GM23338 (cell line): ENCODE results near the gene MFAP3. TPM values are rescaled to one million over a fixed set of nuclear protein-coding genes. Genes with fewer than 3 reads are reported as not detected.

Experiments used
- ATAC-seq: fragments of 200-7000 bp; cut with Tn5 transposase; 3 replicates; pipeline ENCODE4 v1.9.1; 2020
- DNase-seq: peaks from one replicate; pipeline ENCODE4 v3.0.0-alpha.2; 2015; ENCODE audit warnings: low spot score
- H2AFZ ChIP-seq: fragments of 200-600 bp; sonication (generic); 2 replicates; pipeline ENCODE4 v1.8.0; 2016; ENCODE audit warnings: antibody characterized with exemption, mild to moderate bottlenecking, moderate library complexity
- H3F3A ChIP-seq: fragments of 200-600 bp; sonication (generic); replicated peaks from 2 replicates; pipeline ENCODE4 v1.8.0; 2017; ENCODE audit warnings: antibody characterized with exemption, mixed run types, low read depth
- H3K27ac ChIP-seq: fragments of 200-600 bp; sonication (generic); 2 replicates; pipeline ENCODE4 v1.6.1; 2016; ENCODE audit warnings: low read depth
- H3K27me3 ChIP-seq: fragments of 200-600 bp; sonication (generic); 2 replicates; pipeline ENCODE4 v1.8.0; 2016; ENCODE audit warnings: mild to moderate bottlenecking, mixed run types, moderate library complexity; ENCODE audit not compliant: insufficient read depth
- H3K36me3 ChIP-seq: fragments of 200-600 bp; sonication (generic); 2 replicates; pipeline ENCODE4 v1.8.0; 2016; ENCODE audit warnings: mild to moderate bottlenecking; ENCODE audit not compliant: insufficient read depth
- H3K4me1 ChIP-seq: fragments of 200-600 bp; sonication (generic); 2 replicates; pipeline ENCODE4 v1.8.0; 2016; ENCODE audit warnings: mild to moderate bottlenecking, moderate library complexity; ENCODE audit not compliant: insufficient read depth
- H3K4me2 ChIP-seq: fragments of 200-600 bp; sonication (generic); 2 replicates; pipeline ENCODE4 v1.7.1; 2017; ENCODE audit warnings: mixed run types
- H3K4me3 ChIP-seq: fragments of 200-600 bp; sonication (generic); 2 replicates; pipeline ENCODE4 v1.6.1; 2016; ENCODE audit warnings: mixed run types
- H3K79me2 ChIP-seq: fragments of 200-600 bp; sonication (generic); replicated peaks from 2 replicates; pipeline ENCODE4 v1.8.0; 2017; ENCODE audit warnings: mild to moderate bottlenecking; ENCODE audit not compliant: insufficient read depth
- H3K9me2 ChIP-seq: fragments of 200-600 bp; sonication (generic); 2 replicates; pipeline ENCODE4 v1.8.0; 2017; ENCODE audit not compliant: insufficient read depth
- H4K20me1 ChIP-seq: fragments of 200-600 bp; sonication (generic); replicated peaks from 2 replicates; pipeline ENCODE4 v1.8.0; 2017; ENCODE audit warnings: mild to moderate bottlenecking; ENCODE audit not compliant: insufficient read depth
- H3K27ac Mint-ChIP-seq: 2 replicates; pipeline ENCODE4 v1.8.0; 2020; ENCODE audit warnings: inconsistent platforms, mild to moderate bottlenecking, moderate library complexity, mixed read lengths
- H3K27me3 Mint-ChIP-seq: 3 replicates; pipeline ENCODE4 v1.8.0; 2022; ENCODE audit warnings: low read depth, mild to moderate bottlenecking, moderate library complexity, mixed read lengths, inconsistent platforms; ENCODE audit not compliant: insufficient read depth, poor library complexity
- H3K36me3 Mint-ChIP-seq: 3 replicates; pipeline ENCODE4 v1.8.0; 2021; ENCODE audit warnings: low read depth, mild to moderate bottlenecking, inconsistent platforms, moderate library complexity, mixed read lengths
- H3K4me1 Mint-ChIP-seq: 3 replicates; pipeline ENCODE4 v1.8.0; 2020; ENCODE audit warnings: mild to moderate bottlenecking, inconsistent platforms, mixed read lengths
- H3K4me3 Mint-ChIP-seq: 3 replicates; pipeline ENCODE4 v1.8.0; 2021; ENCODE audit warnings: moderate library complexity, mild to moderate bottlenecking, inconsistent platforms, mixed read lengths
- H3K9me3 Mint-ChIP-seq: 3 replicates; pipeline ENCODE4 v1.8.0; 2020; ENCODE audit warnings: moderate library complexity, mild to moderate bottlenecking, inconsistent platforms, mixed read lengths
- ETS1 ChIP-seq: IDR thresholded peaks from 2 replicates; pipeline ENCODE4 v1.6.1; 2016; ENCODE audit warnings: antibody characterized with exemption
- EZH2 ChIP-seq: fragments of 200-600 bp; sonication (generic); IDR thresholded peaks from one replicate; pipeline ENCODE4 v1.8.0; 2017; ENCODE audit warnings: antibody characterized with exemption, mild to moderate bottlenecking, low read depth; ENCODE audit not compliant: unreplicated experiment
- EZH2phosphoT487 ChIP-seq: fragments of 200-600 bp; sonication (generic); IDR thresholded peaks from one replicate; pipeline ENCODE4 v1.8.1; 2018; ENCODE audit warnings: antibody characterized with exemption; ENCODE audit not compliant: unreplicated experiment
- JUNB ChIP-seq: IDR thresholded peaks from one replicate; pipeline ENCODE4 v1.6.1; 2016; ENCODE audit warnings: antibody characterized with exemption; ENCODE audit not compliant: unreplicated experiment
- REST ChIP-seq: IDR thresholded peaks from one replicate; pipeline ENCODE4 v1.6.1; 2018; ENCODE audit warnings: antibody characterized with exemption; ENCODE audit not compliant: unreplicated experiment
- STAT1 ChIP-seq: IDR thresholded peaks from one replicate; pipeline ENCODE4 v1.6.1; 2016; ENCODE audit warnings: antibody characterized with exemption; ENCODE audit not compliant: unreplicated experiment
- ZNF331 ChIP-seq: fragments of 250-450 bp; sonication (Bioruptor Pico); IDR thresholded peaks from 2 replicates; pipeline ENCODE4 v1.5.0; 2020; ENCODE audit warnings: low read depth, mild to moderate bottlenecking, moderate library complexity
- polyA plus RNA-seq: library from polyadenylated mRNA; unstranded; fragments of >200 nt; fragmentation: Nextera tagmentation; extraction: Ambion mirVana; gene quantifications from 2 replicates; pipeline ENCODE4 v1.2.1, GENCODE V29; 2016
- total RNA-seq: library from RNA; depleted of rRNA; stranded (reverse); fragments of >200 nt; shearing (Covaris generic); gene quantifications from 2 replicates; pipeline ENCODE4 v1.2.3, GENCODE V29; 2014
- TF ChIP-seq, protein P1 (sequence below), 2 experiments: fragments of 200-600 bp in 1 of 2; sonication (generic) in 1 of 2; conservative IDR thresholded peaks; 2 replicates each; pipeline versions ENCODE4 v1.5.1 to v1.6.1; 2016 to 2017; ENCODE audit warnings: antibody characterized with exemption in 2 of 2, low read depth in 2 of 2, mild to moderate bottlenecking in 2 of 2, moderate library complexity in 1 of 2
- TF ChIP-seq, protein P2 (sequence below): fragments of 250-450 bp; sonication (Bioruptor Pico); IDR thresholded peaks from 2 replicates; pipeline ENCODE4 v1.5.0; 2020; ENCODE audit warnings: mild to moderate bottlenecking, moderate library complexity

The MFAP3 gene
- total and polyA plus RNA-seq, 2 experiments from 2014 or later, result 2.9 to 47.5 TPM

- TF ChIP-seq REST (no peak), EZH2phosphoT487 (no peak), STAT1 (no peak), ZNF331 (CRISPR knock-in tag) (no peak)
- TF ChIP-seq, protein P1, sequence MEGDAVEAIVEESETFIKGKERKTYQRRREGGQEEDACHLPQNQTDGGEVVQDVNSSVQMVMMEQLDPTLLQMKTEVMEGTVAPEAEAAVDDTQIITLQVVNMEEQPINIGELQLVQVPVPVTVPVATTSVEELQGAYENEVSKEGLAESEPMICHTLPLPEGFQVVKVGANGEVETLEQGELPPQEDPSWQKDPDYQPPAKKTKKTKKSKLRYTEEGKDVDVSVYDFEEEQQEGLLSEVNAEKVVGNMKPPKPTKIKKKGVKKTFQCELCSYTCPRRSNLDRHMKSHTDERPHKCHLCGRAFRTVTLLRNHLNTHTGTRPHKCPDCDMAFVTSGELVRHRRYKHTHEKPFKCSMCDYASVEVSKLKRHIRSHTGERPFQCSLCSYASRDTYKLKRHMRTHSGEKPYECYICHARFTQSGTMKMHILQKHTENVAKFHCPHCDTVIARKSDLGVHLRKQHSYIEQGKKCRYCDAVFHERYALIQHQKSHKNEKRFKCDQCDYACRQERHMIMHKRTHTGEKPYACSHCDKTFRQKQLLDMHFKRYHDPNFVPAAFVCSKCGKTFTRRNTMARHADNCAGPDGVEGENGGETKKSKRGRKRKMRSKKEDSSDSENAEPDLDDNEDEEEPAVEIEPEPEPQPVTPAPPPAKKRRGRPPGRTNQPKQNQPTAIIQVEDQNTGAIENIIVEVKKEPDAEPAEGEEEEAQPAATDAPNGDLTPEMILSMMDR (conservative IDR thresholded peaks at IDR 0.05; ENCODE audit: low read depth in 2 of 2), result no peak
Observed at GRCh38 chr5:154002093-154002492, 36.7 kb upstream of the MFAP3 start (continued).

GRCh38 chr5:154002511-154003020 lies 36.2 kb upstream of the MFAP3 start:
- no peaks in the 10 kb centered on the region; the same call in 2 of the 3 replicates for H3K36me3 Mint-ChIP-seq
- Histone ChIP-seq H3K4me2 (no peak overlapping the region), H3K9me2 (no peaks in the 10 kb centered on the region), H3K27ac (no peak overlapping the region), H2AFZ (no peak overlapping the region), H3K4me3 (no peak overlapping the region), H3F3A (no peaks in the 10 kb centered on the region), H4K20me1 (no peaks in the 10 kb centered on the region), H3K79me2 (no peaks in the 10 kb centered on the region), H3K4me1 (no peaks in the 10 kb centered on the region), H3K27me3 (no peaks in the 10 kb centered on the region), H3K36me3 (no peaks in the 10 kb centered on the region)
- no peak for DNase-seq
- H3K4me3 Mint-ChIP-seq, result no peak overlapping the region
- H3K27ac Mint-ChIP-seq, result no peak overlapping the region
- H3K27me3 Mint-ChIP-seq, result peaks cover under 1% of the 10 kb centered on the region
- no peak for ATAC-seq
- no peaks in the 10 kb centered on the region; the same call in 2 of the 3 replicates for H3K9me3 Mint-ChIP-seq
- H3K4me1 Mint-ChIP-seq, result no peaks in the 10 kb centered on the region
- TF ChIP-seq, protein P2, sequence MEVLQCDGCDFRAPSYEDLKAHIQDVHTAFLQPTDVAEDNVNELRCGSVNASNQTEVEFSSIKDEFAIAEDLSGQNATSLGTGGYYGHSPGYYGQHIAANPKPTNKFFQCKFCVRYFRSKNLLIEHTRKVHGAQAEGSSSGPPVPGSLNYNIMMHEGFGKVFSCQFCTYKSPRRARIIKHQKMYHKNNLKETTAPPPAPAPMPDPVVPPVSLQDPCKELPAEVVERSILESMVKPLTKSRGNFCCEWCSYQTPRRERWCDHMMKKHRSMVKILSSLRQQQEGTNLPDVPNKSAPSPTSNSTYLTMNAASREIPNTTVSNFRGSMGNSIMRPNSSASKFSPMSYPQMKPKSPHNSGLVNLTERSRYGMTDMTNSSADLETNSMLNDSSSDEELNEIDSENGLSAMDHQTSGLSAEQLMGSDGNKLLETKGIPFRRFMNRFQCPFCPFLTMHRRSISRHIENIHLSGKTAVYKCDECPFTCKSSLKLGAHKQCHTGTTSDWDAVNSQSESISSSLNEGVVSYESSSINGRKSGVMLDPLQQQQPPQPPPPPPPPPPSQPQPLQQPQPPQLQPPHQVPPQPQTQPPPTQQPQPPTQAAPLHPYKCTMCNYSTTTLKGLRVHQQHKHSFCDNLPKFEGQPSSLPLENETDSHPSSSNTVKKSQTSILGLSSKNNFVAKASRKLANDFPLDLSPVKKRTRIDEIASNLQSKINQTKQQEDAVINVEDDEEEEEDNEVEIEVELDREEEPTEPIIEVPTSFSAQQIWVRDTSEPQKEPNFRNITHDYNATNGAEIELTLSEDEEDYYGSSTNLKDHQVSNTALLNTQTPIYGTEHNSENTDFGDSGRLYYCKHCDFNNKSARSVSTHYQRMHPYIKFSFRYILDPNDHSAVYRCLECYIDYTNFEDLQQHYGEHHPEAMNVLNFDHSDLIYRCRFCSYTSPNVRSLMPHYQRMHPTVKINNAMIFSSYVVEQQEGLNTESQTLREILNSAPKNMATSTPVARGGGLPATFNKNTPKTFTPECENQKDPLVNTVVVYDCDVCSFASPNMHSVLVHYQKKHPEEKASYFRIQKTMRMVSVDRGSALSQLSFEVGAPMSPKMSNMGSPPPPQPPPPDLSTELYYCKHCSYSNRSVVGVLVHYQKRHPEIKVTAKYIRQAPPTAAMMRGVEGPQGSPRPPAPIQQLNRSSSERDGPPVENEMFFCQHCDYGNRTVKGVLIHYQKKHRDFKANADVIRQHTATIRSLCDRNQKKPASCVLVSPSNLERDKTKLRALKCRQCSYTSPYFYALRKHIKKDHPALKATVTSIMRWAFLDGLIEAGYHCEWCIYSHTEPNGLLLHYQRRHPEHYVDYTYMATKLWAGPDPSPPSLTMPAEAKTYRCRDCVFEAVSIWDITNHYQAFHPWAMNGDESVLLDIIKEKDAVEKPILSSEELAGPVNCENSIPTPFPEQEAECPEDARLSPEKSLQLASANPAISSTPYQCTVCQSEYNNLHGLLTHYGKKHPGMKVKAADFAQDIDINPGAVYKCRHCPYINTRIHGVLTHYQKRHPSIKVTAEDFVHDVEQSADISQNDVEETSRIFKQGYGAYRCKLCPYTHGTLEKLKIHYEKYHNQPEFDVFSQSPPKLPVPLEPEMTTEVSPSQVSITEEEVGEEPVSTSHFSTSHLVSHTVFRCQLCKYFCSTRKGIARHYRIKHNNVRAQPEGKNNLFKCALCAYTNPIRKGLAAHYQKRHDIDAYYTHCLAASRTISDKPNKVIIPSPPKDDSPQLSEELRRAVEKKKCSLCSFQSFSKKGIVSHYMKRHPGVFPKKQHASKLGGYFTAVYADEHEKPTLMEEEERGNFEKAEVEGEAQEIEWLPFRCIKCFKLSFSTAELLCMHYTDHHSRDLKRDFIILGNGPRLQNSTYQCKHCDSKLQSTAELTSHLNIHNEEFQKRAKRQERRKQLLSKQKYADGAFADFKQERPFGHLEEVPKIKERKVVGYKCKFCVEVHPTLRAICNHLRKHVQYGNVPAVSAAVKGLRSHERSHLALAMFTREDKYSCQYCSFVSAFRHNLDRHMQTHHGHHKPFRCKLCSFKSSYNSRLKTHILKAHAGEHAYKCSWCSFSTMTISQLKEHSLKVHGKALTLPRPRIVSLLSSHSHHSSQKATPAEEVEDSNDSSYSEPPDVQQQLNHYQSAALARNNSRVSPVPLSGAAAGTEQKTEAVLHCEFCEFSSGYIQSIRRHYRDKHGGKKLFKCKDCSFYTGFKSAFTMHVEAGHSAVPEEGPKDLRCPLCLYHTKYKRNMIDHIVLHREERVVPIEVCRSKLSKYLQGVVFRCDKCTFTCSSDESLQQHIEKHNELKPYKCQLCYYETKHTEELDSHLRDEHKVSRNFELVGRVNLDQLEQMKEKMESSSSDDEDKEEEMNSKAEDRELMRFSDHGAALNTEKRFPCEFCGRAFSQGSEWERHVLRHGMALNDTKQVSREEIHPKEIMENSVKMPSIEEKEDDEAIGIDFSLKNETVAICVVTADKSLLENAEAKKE (CRISPR knock-in tag), result no peak
- TF ChIP-seq JUNB, result no peak
- TF ChIP-seq EZH2, result no peak
- no peak for TF ChIP-seq ETS1
